Thyroid gland (tissue), 4 donors: ENCODE results near the gene E2F4.

Experiments
- CTCF ChIP-seq, 6 experiments: fragments of 200-600 bp in 3 of 6; fragments of 450-650 bp in 3 of 6; sonication (generic) in 3 of 6; IDR thresholded peaks; one replicate each; pipeline ENCODE4 v1.5.1; 2016 to 2019; ENCODE audit warnings: antibody characterized with exemption in 6 of 6, mild to moderate bottlenecking in 2 of 6, inconsistent platforms in 1 of 6, moderate library complexity in 1 of 6
- POLR2A ChIP-seq, 2 donors: fragments of 450-650 bp; IDR thresholded peaks; one replicate each; pipeline ENCODE4 v1.6.1; 2017; ENCODE audit warnings: antibody characterized with exemption in 2 of 2, mild to moderate bottlenecking in 2 of 2, moderate library complexity in 1 of 2

GRCh38 chr16:67155295-67156142 lies 36.4 kb upstream of the E2F4 start:
- TF ChIP-seq CTCF (IDR thresholded peaks at IDR 0.05) (peak; percentile 33 to 100 (median 98)), POLR2A (IDR thresholded peaks at IDR 0.05) (no peak)
